Epithelial cell of esophagus (primary cell): Measurements from ENCODE around the gene HSPB7.

Experiments
- DNase-seq: peaks from one replicate; pipeline ENCODE4 v3.0.0; 2010; ENCODE audit warnings: low read depth
- H3K4me3 ChIP-seq: 2 replicates; pipeline ENCODE4 v1.5.1; 2011; ENCODE audit warnings: mild to moderate bottlenecking, low read length, control low read depth
- CTCF ChIP-seq: IDR thresholded peaks from 2 replicates; pipeline ENCODE4 v1.5.1; 2011; ENCODE audit warnings: low read depth, mild to moderate bottlenecking, low read length, control low read depth, inconsistent platforms; ENCODE audit not compliant: insufficient read depth; ENCODE audit errors: missing control alignments

Gene HSPB7

DNA sequence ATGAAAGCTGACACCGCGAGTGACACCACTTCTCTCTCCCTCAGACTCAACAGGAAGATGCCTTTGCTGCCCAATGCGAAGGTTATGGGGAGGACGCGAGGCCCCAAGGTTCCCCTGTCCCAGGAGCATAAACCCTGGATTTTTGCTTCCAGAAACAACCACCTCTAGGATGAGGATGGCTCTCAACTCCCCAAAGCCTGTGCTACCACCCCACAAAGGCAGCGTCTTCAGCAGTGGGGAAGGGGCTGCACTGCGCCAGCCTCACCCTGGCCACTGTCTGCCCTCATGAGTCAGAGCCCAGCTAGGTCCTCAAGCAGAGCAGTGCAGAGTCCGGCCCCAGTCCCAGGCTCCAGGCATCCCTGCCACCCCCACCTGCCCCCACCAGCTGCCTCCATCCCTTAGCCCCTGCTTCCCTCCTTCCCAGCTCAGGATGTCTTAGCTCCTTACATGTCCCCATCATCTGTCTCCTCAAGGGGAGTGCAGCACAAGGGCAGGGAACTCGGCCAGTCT lies 20.7 kb downstream of the HSPB7 start:
- H3K4me3 ChIP-seq = no peak overlapping the region
- no peak for TF ChIP-seq CTCF
- no peak for DNase-seq

DNA sequence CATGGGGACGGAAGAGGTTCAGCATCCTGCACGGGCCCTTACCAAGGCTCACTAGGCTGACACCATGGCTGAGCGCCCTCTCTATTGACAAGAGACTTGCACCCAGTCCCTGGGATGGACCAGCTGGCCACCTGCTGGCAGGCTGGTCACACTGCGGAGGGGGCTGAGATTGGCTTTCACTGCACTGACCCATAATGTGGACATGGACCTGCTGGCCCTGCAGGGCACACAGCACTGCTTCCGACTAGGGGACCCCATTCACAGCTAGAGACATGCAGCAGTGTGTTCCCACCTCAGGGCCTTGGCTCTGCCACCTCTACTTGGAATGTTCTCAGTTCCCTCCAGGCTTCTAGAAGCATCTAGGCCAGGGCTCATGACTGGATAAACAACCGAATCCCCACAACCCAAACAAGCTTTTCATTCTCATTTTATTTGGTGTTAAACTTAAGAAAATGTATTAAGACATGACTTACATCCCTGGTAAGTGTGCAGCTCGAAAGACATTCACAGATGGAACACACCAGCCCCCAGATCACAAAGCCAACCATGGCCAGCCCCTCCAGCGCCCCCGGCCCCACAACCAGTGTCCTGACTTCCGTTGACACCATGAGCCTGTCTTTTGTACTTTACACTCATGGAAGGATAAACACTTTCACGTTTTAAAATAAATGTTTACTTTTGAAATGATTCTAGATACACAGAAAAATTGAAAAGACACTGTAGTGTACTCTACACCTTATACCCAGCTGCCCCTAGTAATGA lies 23.1 kb downstream of the HSPB7 start:
- peak; percentile 68 for DNase-seq
- TF ChIP-seq CTCF = peak; percentile 77

GRCh38 chr1:15994081-15994480 lies 23.8 kb downstream of the HSPB7 start:
- DNase-seq = no peak
- TF ChIP-seq CTCF = no peak
- H3K4me3 ChIP-seq = no peak overlapping the region

More for the DNA sequence above, 23.1 kb downstream of the HSPB7 start:
- H3K4me3 ChIP-seq = no peak overlapping the region

DNA sequence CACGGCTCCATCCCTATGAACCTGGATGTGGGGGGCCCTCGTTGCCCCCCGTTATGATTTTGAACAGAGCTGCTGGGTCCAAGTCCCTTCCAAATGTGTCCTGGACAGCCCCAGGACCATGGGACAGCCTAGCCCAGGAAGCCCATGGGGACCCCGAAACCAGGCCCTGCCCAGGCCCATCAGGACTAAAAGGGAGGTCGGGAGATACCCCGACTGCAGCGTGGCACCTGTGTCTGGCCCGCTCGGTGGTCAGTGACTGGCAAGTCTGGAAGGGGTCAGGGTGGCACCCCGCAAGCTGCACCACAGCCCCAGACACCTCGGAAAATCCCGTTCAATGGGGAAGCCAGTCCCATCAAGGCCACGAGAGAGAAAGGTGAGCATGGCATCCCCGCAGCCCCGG lies 24.2 kb downstream of the HSPB7 start:
- no peak for TF ChIP-seq CTCF
- no peak overlapping the region for H3K4me3 ChIP-seq
- no peak for DNase-seq

GRCh38 chr1:15992582-15993500 lies 25.0 kb downstream of the HSPB7 start:
- TF ChIP-seq CTCF = no peak
- no peak for DNase-seq
- H3K4me3 ChIP-seq = no peak overlapping the region

DNA sequence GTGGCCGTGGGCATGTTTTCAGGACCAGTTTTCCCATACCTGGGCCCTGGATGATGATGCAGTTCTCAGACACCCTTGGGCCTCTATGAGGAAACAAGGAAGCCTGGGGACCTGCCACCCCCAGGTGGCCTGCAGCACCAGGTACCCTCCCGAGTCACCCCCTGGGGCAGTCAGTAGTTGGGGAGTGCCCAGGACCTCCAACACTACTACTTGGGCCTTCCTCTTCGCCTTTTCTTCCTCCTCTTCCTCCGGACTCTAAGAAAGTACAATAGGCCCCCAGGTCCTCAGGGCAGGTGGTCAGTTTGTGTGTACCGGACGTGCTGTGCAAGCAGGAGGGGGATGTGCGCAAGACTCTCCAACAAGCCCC lies 25.7 kb downstream of the HSPB7 start:
- no peak for DNase-seq
- no peak overlapping the region for H3K4me3 ChIP-seq
- no peak for TF ChIP-seq CTCF
